RWPE1 (cell line): ENCODE results near the gene FOXP2.
"Not testable (repeated sequence)": the region's sequence is repeated elsewhere in the genome, so short reads cannot be mapped to it uniquely, and the experiment has no call there.

ENCODE experiments used
- CTCF ChIA-PET: fragments of 350-600 bp; sonication (Branson Sonifier 250); formaldehyde crosslinking; extraction: SDS; loops from one replicate; lab custom pipeline; 2021; lab: Yijun Ruan, JAX
- POLR2A ChIA-PET: fragments of 400-600 bp; formaldehyde crosslinking; extraction: SDS; loops from one replicate; lab custom pipeline; 2020; ENCODE audit warnings: antibody characterized with exemption; ENCODE audit not compliant: low non-redundant PET; lab: Yijun Ruan, JAX
- DNase-seq: peaks from one replicate; pipeline ENCODE4 v3.0.0; 2012; ENCODE audit warnings: low spot score
- H3K27ac ChIP-seq: fragments of 450-650 bp; 2 replicates; pipeline ENCODE4 v1.5.1; 2017
- CTCF ChIP-seq: fragments of 450-650 bp; conservative IDR thresholded peaks from 2 replicates; pipeline ENCODE4 v1.5.1; 2017; ENCODE audit warnings: low read depth, mild to moderate bottlenecking

The FOXP2 gene

DNA sequence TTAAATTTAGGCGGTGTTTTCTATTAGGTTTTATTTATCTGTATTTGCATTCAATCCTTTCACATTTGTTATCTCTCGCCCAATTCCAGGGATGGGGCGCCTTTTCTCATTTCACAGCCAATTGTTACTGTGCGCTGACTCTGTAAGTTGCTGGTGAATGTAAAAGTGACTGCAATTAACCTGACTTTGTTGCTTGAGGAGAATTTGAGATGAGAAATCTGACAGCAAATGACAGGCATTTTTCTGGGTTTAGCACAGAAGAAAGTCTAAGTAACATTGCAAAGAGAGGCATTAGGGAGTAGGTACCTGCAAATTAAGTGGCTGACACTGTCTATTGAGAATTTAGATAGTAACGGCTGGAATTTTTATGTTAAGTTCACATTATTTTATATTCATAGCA is 16.6 kb downstream of the FOXP2 start:
- H3K27ac ChIP-seq, result no peak overlapping the region
- CTCF ChIA-PET, result no interaction called here
- no peak for DNase-seq
- POLR2A ChIA-PET, result no interaction called here
- no peak for TF ChIP-seq CTCF

GRCh38 chr7:114432061-114432460 is 17.4 kb downstream of the FOXP2 start:
- TF ChIP-seq CTCF, result no peak
- ChIA-PET CTCF (no interaction called here), POLR2A (no interaction called here)
- no peak for DNase-seq
- no peak overlapping the region for H3K27ac ChIP-seq

- POLR2A ChIA-PET, result no interaction called here
Measured at GRCh38 chr7:114432703-114433102, 18.1 kb downstream of the FOXP2 start.

DNA sequence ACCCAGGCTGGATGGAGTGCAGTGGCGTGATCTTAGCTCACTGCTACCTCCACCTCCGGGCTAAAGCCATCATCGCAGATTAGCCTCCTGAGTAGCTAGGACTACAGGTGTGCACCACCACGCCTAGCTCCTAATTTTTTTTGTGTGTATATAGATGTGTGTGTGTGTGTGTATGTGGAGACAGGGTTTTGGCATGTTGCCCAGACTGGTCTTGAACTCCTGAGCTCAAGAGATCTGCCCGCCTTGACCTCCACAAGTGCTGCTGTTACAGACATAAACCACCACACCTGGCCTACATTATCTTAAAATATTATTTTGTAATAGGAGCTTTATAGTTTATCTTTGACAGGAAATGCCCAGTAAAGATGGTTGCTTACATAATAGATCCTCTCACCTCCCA is 25.0 kb downstream of the FOXP2 start:
- ChIA-PET CTCF (no interaction called here), POLR2A (no interaction called here)
- no peak for DNase-seq
- no peak for TF ChIP-seq CTCF
- no peak overlapping the region for H3K27ac ChIP-seq

More at GRCh38 chr7:114432703-114433102, 18.1 kb downstream of the FOXP2 start:
- DNase-seq, result no peak
- H3K27ac ChIP-seq, result no peak overlapping the region
- CTCF ChIA-PET, result no interaction called here
- no peak for TF ChIP-seq CTCF

- H3K27ac ChIP-seq, CTCF ChIA-PET, POLR2A ChIA-PET, DNase-seq: not testable (repeated sequence)
Measured at GRCh38 chr7:114440927-114441326, 26.3 kb downstream of the FOXP2 start.

DNA sequence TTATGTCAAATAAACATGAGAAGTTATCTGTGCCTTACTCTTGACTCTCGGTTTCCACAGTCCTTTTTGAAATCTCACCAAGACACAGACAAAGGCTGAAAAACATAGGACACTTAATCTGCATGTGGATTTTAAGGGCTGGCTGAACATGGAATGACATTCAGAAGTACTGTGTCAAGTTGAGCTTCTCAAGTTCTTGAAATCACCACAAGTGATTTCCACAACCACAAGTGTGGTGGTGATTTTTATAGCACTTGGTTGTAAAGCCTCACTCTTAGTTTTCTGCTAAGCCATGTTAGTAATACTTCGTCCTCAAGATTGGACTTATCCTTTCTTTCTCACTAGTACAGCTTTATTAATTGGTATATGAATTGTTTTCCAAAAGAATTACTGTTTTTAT is 29.6 kb downstream of the FOXP2 start:
- TF ChIP-seq CTCF, result no peak
- CTCF ChIA-PET, result interaction anchor here (0.6 kb wide), 2 partner anchors 11 to 359 kb away, joined by 3 read pairs; no protein-coding TSS in a partner anchor
- no peak overlapping the region for H3K27ac ChIP-seq
- DNase-seq, result no peak
- POLR2A ChIA-PET, result no interaction called here

DNA sequence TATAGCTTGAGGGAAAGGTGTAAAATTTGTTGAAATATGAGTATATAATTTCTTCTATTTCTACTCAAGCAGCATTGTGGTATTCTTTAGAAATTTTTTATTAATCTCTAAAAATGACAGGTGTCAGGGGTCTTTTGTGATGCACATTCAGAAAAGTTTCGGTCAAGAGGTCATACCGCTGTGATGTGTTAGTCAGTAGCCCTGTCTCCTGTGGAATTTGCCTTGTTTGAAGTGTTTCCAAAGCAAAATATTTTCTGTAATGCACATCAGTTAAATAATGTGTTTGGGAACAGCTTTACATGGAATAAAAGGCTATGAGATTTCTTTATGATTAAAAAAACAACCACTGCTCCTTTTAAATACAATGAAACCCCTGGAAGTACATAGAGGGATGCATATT is 35.8 kb downstream of the FOXP2 start:
- DNase-seq, result no peak
- no peak for TF ChIP-seq CTCF
- ChIA-PET POLR2A (no interaction called here), CTCF (no interaction called here)
- no peak overlapping the region for H3K27ac ChIP-seq
